Astrocyte of the cerebellum (primary cell): Measurements from ENCODE around the gene C14orf119.
A peak's percentile ranks its signal among the peaks of the same experiment; 100 is the strongest.

Source experiments
- DNase-seq: peaks from one replicate; pipeline ENCODE4 v3.0.0-alpha.2; 2011; ENCODE audit warnings: low read depth
- H3K4me3 ChIP-seq: 2 replicates; pipeline ENCODE4 v1.5.1; 2011; ENCODE audit warnings: mild to moderate bottlenecking, low read depth, low read length, moderate library complexity
- CTCF ChIP-seq: IDR thresholded peaks from 2 replicates; pipeline ENCODE4 v1.5.1; 2012; ENCODE audit warnings: low read length, low read depth, moderate library complexity, mild to moderate bottlenecking; ENCODE audit errors: missing control alignments
- in situ Hi-C: cut with HindIII; loops from 2 replicates; pipeline ENCODE4 v1.10.0; 2017; ENCODE audit warnings: low sequenced_read_pairs

Gene C14orf119

GRCh38 chr14:23095196-23096108, at the start of gene C14orf119:
Gene C14orf119 (plus strand): TSS chr14:23095505. CDS start chr14:23097659, 2,154 bp downstream.
- H3K4me3 ChIP-seq, result peak within 1 kb of the TSS; percentile 92
- peak; percentile 99 for DNase-seq
- in situ Hi-C loops, result loop anchor here (10.0 kb wide), 1 partner anchor 91 kb away; no protein-coding TSS in a partner anchor
- no peak for TF ChIP-seq CTCF

- no peak for DNase-seq
- no peak overlapping the region for H3K4me3 ChIP-seq
- no peak for TF ChIP-seq CTCF
- in situ Hi-C loops, result loop anchor here (10.0 kb wide), 1 partner anchor 52 kb away; no protein-coding TSS in a partner anchor
These were observed 48.2 kb upstream of the C14orf119 start for GRCh38 chr14:23047034-23047634.

- TF ChIP-seq CTCF, result no peak
- H3K4me3 ChIP-seq, result no peak overlapping the region
- in situ Hi-C loops, result loop anchor here (10.0 kb wide), 1 partner anchor 53 kb away; no protein-coding TSS in a partner anchor
- no peak for DNase-seq
These were observed 47.3 kb upstream of the C14orf119 start for GRCh38 chr14:23047751-23048693.

GRCh38 chr14:23049011-23049410, 46.3 kb upstream of the C14orf119 start:
- in situ Hi-C loops, result loop anchor here (10.0 kb wide), 1 partner anchor 54 kb away; no protein-coding TSS in a partner anchor
- H3K4me3 ChIP-seq, result no peak overlapping the region
- DNase-seq, result no peak
- no peak for TF ChIP-seq CTCF

GRCh38 chr14:23051141-23052057, 43.9 kb upstream of the C14orf119 start:
- TF ChIP-seq CTCF, result no peak
- in situ Hi-C loops, result no loop called here
- no peak overlapping the region for H3K4me3 ChIP-seq
- DNase-seq, result no peak
